HEK293T (cell line): ENCODE results near the gene UAP1L1.
"Not testable (repeated sequence)": the region's sequence is repeated elsewhere in the genome, so short reads cannot be mapped to it uniquely, and the experiment has no call there.

Experiments used
- BHLHE40 ChIP-seq: fragments of 450-650 bp; IDR thresholded peaks from 2 replicates; pipeline ENCODE4 v1.6.1; 2016; ENCODE audit warnings: mild to moderate bottlenecking, moderate library complexity, borderline replicate concordance
- CTBP1 ChIP-seq: fragments of 450-650 bp; IDR thresholded peaks from 2 replicates; pipeline ENCODE4 v1.6.1; 2016; ENCODE audit warnings: borderline replicate concordance
- ELF4 ChIP-seq: fragments of 450-650 bp; IDR thresholded peaks from 2 replicates; pipeline ENCODE4 v1.6.1; 2017; ENCODE audit warnings: antibody characterized with exemption
- FOXA1 ChIP-seq: fragments of 450-650 bp; IDR thresholded peaks from 2 replicates; pipeline ENCODE4 v1.6.1; 2016; ENCODE audit warnings: mild to moderate bottlenecking
- FOXK2 ChIP-seq: fragments of 450-650 bp; IDR thresholded peaks from 2 replicates; pipeline ENCODE4 v1.6.1; 2016; ENCODE audit warnings: mild to moderate bottlenecking
- FOXM1 ChIP-seq: fragments of 450-650 bp; IDR thresholded peaks from 2 replicates; pipeline ENCODE4 v1.6.1; 2017; ENCODE audit warnings: mild to moderate bottlenecking, borderline replicate concordance
- NFRKB ChIP-seq: fragments of 450-650 bp; IDR thresholded peaks from 2 replicates; pipeline ENCODE4 v1.6.1; 2016; ENCODE audit warnings: mild to moderate bottlenecking, moderate library complexity
- PKNOX1 ChIP-seq: fragments of 450-650 bp; IDR thresholded peaks from 2 replicates; pipeline ENCODE4 v1.6.1; 2016
- SP1 ChIP-seq: fragments of 450-650 bp; IDR thresholded peaks from 2 replicates; pipeline ENCODE4 v1.6.1; 2017
- SUZ12 ChIP-seq: fragments of 450-650 bp; IDR thresholded peaks from 2 replicates; pipeline ENCODE4 v1.6.1; 2016; ENCODE audit warnings: mild to moderate bottlenecking
- TARDBP ChIP-seq: fragments of 450-650 bp; IDR thresholded peaks from 2 replicates; pipeline ENCODE4 v1.6.1; 2016
- ZNF384 ChIP-seq: fragments of 450-650 bp; IDR thresholded peaks from 2 replicates; pipeline ENCODE4 v1.6.1; 2016

- TF ChIP-seq ZNF384, TARDBP, CTBP1, BHLHE40, FOXA1, NFRKB, ELF4, PKNOX1, SP1, SUZ12, FOXM1, FOXK2: not testable (repeated sequence)
Observed at GRCh38 chr9:137118092-137118603, 40.8 kb downstream of the UAP1L1 start.
